Body of pancreas (tissue), 4 donors: ENCODE data around the gene MYH11. TPM values are rescaled to one million over a fixed set of nuclear protein-coding genes. Genes with fewer than 3 reads are reported as not detected.

Experiments
- ATAC-seq: fragments of 150-250 bp; one replicate; pipeline ENCODE4 v1.9.1; 2016
- DNase-seq, 4 donors: peaks; one replicate each; pipeline ENCODE4 v3.0.0-alpha.2; 2019
- H3K27ac ChIP-seq, 4 donors: fragments of 200-600 bp; sonication (generic); 1 replicate in 3 of 4; 2 replicates in 1 of 4; pipeline versions ENCODE4 v1.5.1 to v1.6.1; 2016 to 2019; ENCODE audit warnings: mild to moderate bottlenecking in 1 of 4, mixed read lengths in 1 of 4, moderate library complexity in 1 of 4
- H3K27me3 ChIP-seq, 2 donors: fragments of 200-600 bp; sonication (generic); one replicate each; pipeline ENCODE4 v1.6.0; 2016; ENCODE audit warnings: mild to moderate bottlenecking in 1 of 2
- H3K36me3 ChIP-seq, 2 donors: fragments of 200-600 bp; sonication (generic); replicated peaks in 1 of 2; 2 replicates each; pipeline ENCODE4 v1.5.1; 2016; ENCODE audit warnings: low read depth in 2 of 2; ENCODE audit not compliant: insufficient read depth in 1 of 2
- H3K4me1 ChIP-seq: fragments of 200-600 bp; sonication (generic); one replicate; pipeline ENCODE4 v1.6.0; 2016
- H3K4me3 ChIP-seq, 2 donors: fragments of 200-600 bp; sonication (generic); 1 replicate in 1 of 2; 2 replicates in 1 of 2; pipeline ENCODE4 v1.5.1; 2016 to 2019
- H3K9me3 ChIP-seq, 3 donors: fragments of 200-600 bp; sonication (generic); 1 replicate in 2 of 3; 2 replicates in 1 of 3; pipeline ENCODE4 v1.5.1; 2016
- POLR2A ChIP-seq, 3 donors: fragments of 450-650 bp; IDR thresholded peaks; one replicate each; pipeline ENCODE4 v1.6.1; 2016; ENCODE audit warnings: antibody characterized with exemption in 3 of 3, mild to moderate bottlenecking in 2 of 3
- WGBS, 2 donors: methylation state at CpG; one replicate each; pipeline ENCODE4 v1.1.5; 2017; 5-methylcytosine and 5-hydroxymethylcytosine counted together
- intact Hi-C: fragments of 100-400 bp; cut with DNase I; formaldehyde crosslinking; loops from one replicate; pipeline ENCODE4 v1.15.1; 2023
- total RNA-seq, 2 donors: library from RNA; depleted of rRNA; stranded (reverse); fragments of >200 nt; gene quantifications; one replicate each; pipeline ENCODE4 v1.1.0, GENCODE V29; 2016
- TF ChIP-seq, protein P1 (sequence below), 7 experiments: fragments of 450-650 bp in 4 of 7; fragments of 200-600 bp in 3 of 7; sonication (generic) in 3 of 7; IDR thresholded peaks; one replicate each; pipeline ENCODE4 v1.5.1; 2016 to 2019; ENCODE audit warnings: antibody characterized with exemption in 7 of 7

MYH11 gene
- total RNA-seq, 2 donors from 2014 or later = 14.2 to 19.7 TPM

DNA sequence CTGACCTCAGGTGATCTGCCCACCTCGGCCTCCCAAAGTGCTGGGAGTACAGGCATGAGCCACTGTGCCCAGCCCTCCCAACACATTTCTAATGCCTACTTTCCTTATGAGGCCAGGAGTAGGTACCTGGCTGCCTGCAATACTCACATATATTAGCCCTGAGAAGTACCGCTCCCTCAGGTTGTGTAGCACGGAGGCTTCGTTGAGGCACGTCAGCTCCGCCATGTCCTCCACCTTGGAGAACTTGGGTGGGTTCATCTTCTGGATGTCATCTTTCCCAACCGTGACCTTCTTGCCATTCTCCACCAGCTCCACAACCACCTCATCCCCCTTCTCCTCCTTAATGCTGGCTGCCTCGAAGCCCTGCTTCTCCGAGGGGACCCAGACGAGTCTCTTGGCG lies 19.1 kb downstream of the MYH11 start:
- DNase-seq (no peak), ATAC-seq (no peak)
- Histone ChIP-seq H3K27ac (no peak overlapping the region), H3K36me3 (no peaks in the 10 kb centered on the region), H3K9me3 (no peaks in the 10 kb centered on the region), H3K27me3 (no peaks in the 10 kb centered on the region), H3K4me1 (no peaks in the 10 kb centered on the region), H3K4me3 (no peak overlapping the region)
- intact Hi-C loops = no loop called here
- TF ChIP-seq, protein P1, sequence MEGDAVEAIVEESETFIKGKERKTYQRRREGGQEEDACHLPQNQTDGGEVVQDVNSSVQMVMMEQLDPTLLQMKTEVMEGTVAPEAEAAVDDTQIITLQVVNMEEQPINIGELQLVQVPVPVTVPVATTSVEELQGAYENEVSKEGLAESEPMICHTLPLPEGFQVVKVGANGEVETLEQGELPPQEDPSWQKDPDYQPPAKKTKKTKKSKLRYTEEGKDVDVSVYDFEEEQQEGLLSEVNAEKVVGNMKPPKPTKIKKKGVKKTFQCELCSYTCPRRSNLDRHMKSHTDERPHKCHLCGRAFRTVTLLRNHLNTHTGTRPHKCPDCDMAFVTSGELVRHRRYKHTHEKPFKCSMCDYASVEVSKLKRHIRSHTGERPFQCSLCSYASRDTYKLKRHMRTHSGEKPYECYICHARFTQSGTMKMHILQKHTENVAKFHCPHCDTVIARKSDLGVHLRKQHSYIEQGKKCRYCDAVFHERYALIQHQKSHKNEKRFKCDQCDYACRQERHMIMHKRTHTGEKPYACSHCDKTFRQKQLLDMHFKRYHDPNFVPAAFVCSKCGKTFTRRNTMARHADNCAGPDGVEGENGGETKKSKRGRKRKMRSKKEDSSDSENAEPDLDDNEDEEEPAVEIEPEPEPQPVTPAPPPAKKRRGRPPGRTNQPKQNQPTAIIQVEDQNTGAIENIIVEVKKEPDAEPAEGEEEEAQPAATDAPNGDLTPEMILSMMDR (IDR thresholded peaks at IDR 0.05) = no peak
- TF ChIP-seq POLR2A (IDR thresholded peaks at IDR 0.05) = no peak
- WGBS, 2 donors = 91% methylated on average over 11 of the region's 11 CpGs

DNA sequence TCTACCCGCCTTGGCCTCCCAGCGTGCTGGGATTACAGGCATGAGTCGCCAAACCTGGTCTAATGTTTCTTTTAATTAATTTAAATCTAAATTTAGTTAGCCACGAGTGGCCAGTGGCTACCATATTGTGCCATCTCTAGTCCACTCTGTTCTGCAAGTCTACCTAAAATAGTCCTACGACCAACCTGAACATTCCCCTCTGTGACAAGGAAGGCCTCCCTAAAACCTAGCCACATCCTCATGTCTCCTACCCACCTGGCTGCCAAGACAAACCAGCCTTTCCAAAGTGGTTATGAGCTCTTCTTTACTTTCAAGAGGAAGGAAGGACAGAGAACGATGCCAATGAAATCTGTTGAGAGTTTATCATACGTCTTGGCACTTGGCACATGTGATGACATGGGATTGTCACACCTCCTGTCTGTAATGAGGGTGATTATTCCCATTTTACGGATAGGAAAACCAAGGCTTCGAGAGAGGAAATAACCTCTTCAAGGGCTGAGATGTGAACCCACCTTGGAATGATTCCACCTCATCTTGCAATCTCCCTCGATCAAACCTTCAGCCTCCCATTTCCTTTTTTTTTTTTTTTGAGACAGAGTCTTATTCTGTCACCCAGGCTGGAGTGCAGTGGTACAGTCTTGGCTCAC lies 19.7 kb downstream of the MYH11 start:
- Histone ChIP-seq H3K27me3 (no peaks in the 10 kb centered on the region), H3K4me3 (no peak overlapping the region), H3K36me3 (no peaks in the 10 kb centered on the region), H3K4me1 (no peaks in the 10 kb centered on the region), H3K27ac (no peak overlapping the region), H3K9me3 (no peaks in the 10 kb centered on the region)
- ATAC-seq = no peak
- no peak for TF ChIP-seq POLR2A (IDR thresholded peaks at IDR 0.05)
- TF ChIP-seq, protein P1 (IDR thresholded peaks at IDR 0.05) = no peak
- DNase-seq = no peak
- intact Hi-C loops = no loop called here
- 84 to 85% methylated on average over 10 of the region's 10 CpGs for WGBS, 2 donors

DNA sequence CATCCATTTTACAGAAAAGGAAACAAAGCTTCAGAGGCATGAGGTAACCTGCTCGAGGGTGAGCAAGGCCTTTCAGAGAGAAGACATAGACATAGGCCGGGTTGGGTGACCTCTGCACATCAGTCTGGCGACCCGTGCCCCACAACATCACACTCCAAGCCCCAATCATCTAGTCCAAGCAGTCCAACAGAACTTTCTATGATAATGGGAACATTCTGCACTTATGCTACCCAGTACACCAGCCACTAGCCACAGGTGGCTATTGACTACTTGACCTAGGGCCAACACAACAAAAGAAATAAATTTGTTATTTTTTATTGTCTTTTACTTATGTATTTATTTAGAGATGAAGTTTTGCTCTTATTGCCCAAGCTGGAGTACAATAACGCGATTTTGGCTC lies 20.8 kb downstream of the MYH11 start:
- no peaks in the 10 kb centered on the region for H3K4me1 ChIP-seq
- no peaks in the 10 kb centered on the region for H3K27me3 ChIP-seq
- no peak for ATAC-seq
- no peak for DNase-seq
- intact Hi-C loops = no loop called here
- TF ChIP-seq, protein P1 (IDR thresholded peaks at IDR 0.05) = no peak
- no peak for TF ChIP-seq POLR2A (IDR thresholded peaks at IDR 0.05)
- no peaks in the 10 kb centered on the region for H3K9me3 ChIP-seq
- H3K27ac ChIP-seq = no peak overlapping the region
- H3K4me3 ChIP-seq = no peak overlapping the region
- WGBS, 2 donors = 86 to 91% methylated on average over 6 of the region's 6 CpGs
- H3K36me3 ChIP-seq = no peaks in the 10 kb centered on the region

DNA sequence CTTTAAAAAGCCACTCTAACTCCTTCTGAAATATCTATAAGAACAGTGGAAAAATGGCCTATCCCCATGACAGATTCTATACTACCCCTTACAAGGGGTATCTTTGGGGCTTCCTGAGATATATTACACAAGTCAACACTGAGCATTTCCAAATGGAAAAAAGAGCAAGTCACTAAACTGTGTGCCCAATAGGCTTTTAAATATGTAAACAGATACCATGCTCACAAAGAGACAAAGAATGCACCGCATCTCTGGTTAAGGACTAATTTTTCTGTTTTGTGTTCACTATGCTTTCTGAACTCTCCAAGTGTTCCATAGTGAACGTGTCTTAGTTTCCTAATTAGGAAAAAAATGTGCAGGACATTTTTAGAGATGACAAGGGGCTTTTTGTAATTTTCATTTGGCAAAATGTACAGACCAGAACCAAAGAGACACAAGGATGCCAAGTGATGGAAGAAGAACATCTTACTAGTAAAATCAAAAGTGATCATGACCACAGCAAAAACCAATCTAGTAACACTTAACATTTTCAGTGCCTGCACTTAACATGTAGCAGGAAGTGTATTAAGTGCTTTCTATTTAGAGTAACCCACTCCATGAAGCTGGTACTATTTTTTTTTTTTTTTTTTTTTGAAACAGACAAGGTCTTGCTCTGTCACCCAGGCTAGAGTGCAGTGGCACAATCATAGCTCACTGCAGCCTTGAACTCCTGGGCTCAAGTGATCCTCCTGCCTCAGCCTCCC lies 21.5 kb downstream of the MYH11 start:
- no peaks in the 10 kb centered on the region for H3K4me1 ChIP-seq
- no peak overlapping the region for H3K4me3 ChIP-seq
- no peaks in the 10 kb centered on the region for H3K27me3 ChIP-seq
- no peak overlapping the region for H3K27ac ChIP-seq
- ATAC-seq (no peak), DNase-seq (no peak)
- 56 to 61% methylated on average over 2 of the region's 2 CpGs for WGBS, 2 donors
- no peaks in the 10 kb centered on the region for H3K36me3 ChIP-seq
- TF ChIP-seq, protein P1 (IDR thresholded peaks at IDR 0.05) = no peak
- no peak for TF ChIP-seq POLR2A (IDR thresholded peaks at IDR 0.05)
- intact Hi-C loops = no loop called here
- H3K9me3 ChIP-seq = no peaks in the 10 kb centered on the region
